ENCODE measurements around the gene PGS1. TPM values are rescaled to one million over a fixed set of nuclear protein-coding genes. Genes with fewer than 3 reads are reported as not detected.

The PGS1 gene
- total RNA-seq, 4 donors from 2014 or later: 25.4 to 63.9 (median 38.4) TPM

- no peak for TF ChIP-seq CTCF (IDR thresholded peaks at IDR 0.05; ENCODE audit: low read depth)
These were observed 93.8 kb downstream of the PGS1 start for GRCh38 chr17:78472035-78472905.

GRCh38 chr17:78473951-78474613, 95.6 kb downstream of the PGS1 start:
- no peak for TF ChIP-seq CTCF (IDR thresholded peaks at IDR 0.05; ENCODE audit: low read depth)

Small RNA genes lying within 50 kb of the gene (small RNA-seq; reads per million reads assigned to genes)
- gene RF00415 (not detected), gene RN7SL236P (not detected)

Other genes starting within 250 kb of the PGS1 start
- gene TMC6, start 249.9 kb upstream of the PGS1 start, total RNA-seq: 10 to 100 TPM; 18.5 to 78.2 (median 23.6) TPM
- gene TMC8, start 247.9 kb upstream of the PGS1 start, total RNA-seq: 1 to 10 TPM; 2.0 to 7.7 (median 7.6) TPM
- gene C17orf99, start 232.3 kb upstream of the PGS1 start, total RNA-seq: not detected
- 10 to 100 TPM; 33.0 to 80.6 (median 50.1) TPM for gene SYNGR2, start 210.1 kb upstream of the PGS1 start, total RNA-seq
- 1 to 10 TPM; 1.1 to 8.8 (median 2.7) TPM for gene TK1, start 191.6 kb upstream of the PGS1 start, total RNA-seq
- 10 to 100 TPM; 14.9 to 27.4 (median 20.3) TPM for gene AFMID, start 191.3 kb upstream of the PGS1 start, total RNA-seq
- 1 to 10 TPM in 2 of 4 donors, not detected in 2; 2.2 to 2.9 TPM for gene BIRC5, start 164.4 kb upstream of the PGS1 start, total RNA-seq
- not detected for gene TMEM235, start 147.0 kb upstream of the PGS1 start, total RNA-seq
- 10 to 100 TPM; 15.4 to 33.3 (median 24.7) TPM for gene SOCS3, start 18.6 kb upstream of the PGS1 start, total RNA-seq
- gene DNAH17, start 198.7 kb downstream of the PGS1 start, total RNA-seq: under 1 TPM in 2 of 4 donors, not detected in 2; 0.22 to 0.51 TPM

Data from subcutaneous adipose tissue (tissue), 4 donors.